Stomach (tissue), 4 donors: ENCODE data around the gene ESR2.

Experiments
- POLR2A ChIP-seq, 4 donors: fragments of 450-650 bp; IDR thresholded peaks; one replicate each; pipeline ENCODE4 v1.6.1; 2016; ENCODE audit warnings: antibody characterized with exemption in 4 of 4, control low read depth in 2 of 4, mild to moderate bottlenecking in 1 of 4, moderate library complexity in 1 of 4
- POLR2AphosphoS5 ChIP-seq, 3 donors: sonication (generic); formaldehyde crosslinking; IDR thresholded peaks; one replicate each; pipeline ENCODE4 v1.6.1; 2016; ENCODE audit warnings: antibody characterized with exemption in 3 of 3
- TF ChIP-seq, protein P1 (sequence below), 7 experiments: fragments of 450-650 bp in 4 of 7; fragments of 200-600 bp in 3 of 7; sonication (generic) in 3 of 7; IDR thresholded peaks; one replicate each; pipeline ENCODE4 v1.5.1; 2016 to 2019; ENCODE audit warnings: antibody characterized with exemption in 7 of 7, control low read depth in 2 of 7, mild to moderate bottlenecking in 1 of 7

DNA sequence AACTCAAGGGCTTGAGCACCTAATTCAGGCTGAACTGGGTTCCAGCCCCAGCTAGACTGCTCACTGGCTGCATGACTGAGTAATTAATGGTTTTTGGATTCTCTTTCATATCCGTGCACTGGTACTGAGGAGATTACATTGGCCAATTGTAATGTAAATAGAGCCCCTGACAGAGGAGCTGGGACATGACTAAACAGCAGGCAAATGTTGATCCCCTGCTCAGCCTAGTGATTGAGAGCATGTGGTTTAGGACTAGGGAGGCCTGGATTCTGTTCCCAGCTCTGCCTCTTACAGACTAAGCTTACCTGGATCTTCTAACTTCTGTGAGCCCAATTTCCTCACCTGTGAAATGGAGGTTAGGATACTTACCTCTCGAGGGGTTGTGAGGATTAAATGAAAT lies 204.3 kb downstream of the ESR2 start:
- TF ChIP-seq POLR2AphosphoS5 (IDR thresholded peaks at IDR 0.05) = no peak
- no peak for TF ChIP-seq POLR2A (IDR thresholded peaks at IDR 0.05)
- TF ChIP-seq, protein P1, sequence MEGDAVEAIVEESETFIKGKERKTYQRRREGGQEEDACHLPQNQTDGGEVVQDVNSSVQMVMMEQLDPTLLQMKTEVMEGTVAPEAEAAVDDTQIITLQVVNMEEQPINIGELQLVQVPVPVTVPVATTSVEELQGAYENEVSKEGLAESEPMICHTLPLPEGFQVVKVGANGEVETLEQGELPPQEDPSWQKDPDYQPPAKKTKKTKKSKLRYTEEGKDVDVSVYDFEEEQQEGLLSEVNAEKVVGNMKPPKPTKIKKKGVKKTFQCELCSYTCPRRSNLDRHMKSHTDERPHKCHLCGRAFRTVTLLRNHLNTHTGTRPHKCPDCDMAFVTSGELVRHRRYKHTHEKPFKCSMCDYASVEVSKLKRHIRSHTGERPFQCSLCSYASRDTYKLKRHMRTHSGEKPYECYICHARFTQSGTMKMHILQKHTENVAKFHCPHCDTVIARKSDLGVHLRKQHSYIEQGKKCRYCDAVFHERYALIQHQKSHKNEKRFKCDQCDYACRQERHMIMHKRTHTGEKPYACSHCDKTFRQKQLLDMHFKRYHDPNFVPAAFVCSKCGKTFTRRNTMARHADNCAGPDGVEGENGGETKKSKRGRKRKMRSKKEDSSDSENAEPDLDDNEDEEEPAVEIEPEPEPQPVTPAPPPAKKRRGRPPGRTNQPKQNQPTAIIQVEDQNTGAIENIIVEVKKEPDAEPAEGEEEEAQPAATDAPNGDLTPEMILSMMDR (IDR thresholded peaks at IDR 0.05) = no peak
